Fibroblast of the aortic adventitia (primary cell): ENCODE results near the gene RNF151. TPM values are rescaled to one million over a fixed set of nuclear protein-coding genes. Genes with fewer than 3 reads are reported as not detected.

Source experiments
- DNase-seq: peaks from one replicate; pipeline ENCODE4 v3.0.0-alpha.2; 2010; ENCODE audit warnings: low read depth
- H3K4me3 ChIP-seq: 2 replicates; pipeline ENCODE4 v1.5.1; 2011; ENCODE audit warnings: low read depth, mild to moderate bottlenecking, control low read depth, low read length, moderate library complexity
- CTCF ChIP-seq: IDR thresholded peaks from 2 replicates; pipeline ENCODE4 v1.5.1; 2011; ENCODE audit warnings: mild to moderate bottlenecking, low read length, control low read depth, inconsistent platforms; ENCODE audit not compliant: insufficient read depth
- total RNA-seq: library from RNA; depleted of rRNA; stranded (reverse); fragments of >200 nt; gene quantifications from 2 replicates; pipeline ENCODE4 v1.2.3, GENCODE V29; 2012; ENCODE audit warnings: low replicate concordance

The RNF151 gene
- total RNA-seq, 1 donor, result not detected

DNA sequence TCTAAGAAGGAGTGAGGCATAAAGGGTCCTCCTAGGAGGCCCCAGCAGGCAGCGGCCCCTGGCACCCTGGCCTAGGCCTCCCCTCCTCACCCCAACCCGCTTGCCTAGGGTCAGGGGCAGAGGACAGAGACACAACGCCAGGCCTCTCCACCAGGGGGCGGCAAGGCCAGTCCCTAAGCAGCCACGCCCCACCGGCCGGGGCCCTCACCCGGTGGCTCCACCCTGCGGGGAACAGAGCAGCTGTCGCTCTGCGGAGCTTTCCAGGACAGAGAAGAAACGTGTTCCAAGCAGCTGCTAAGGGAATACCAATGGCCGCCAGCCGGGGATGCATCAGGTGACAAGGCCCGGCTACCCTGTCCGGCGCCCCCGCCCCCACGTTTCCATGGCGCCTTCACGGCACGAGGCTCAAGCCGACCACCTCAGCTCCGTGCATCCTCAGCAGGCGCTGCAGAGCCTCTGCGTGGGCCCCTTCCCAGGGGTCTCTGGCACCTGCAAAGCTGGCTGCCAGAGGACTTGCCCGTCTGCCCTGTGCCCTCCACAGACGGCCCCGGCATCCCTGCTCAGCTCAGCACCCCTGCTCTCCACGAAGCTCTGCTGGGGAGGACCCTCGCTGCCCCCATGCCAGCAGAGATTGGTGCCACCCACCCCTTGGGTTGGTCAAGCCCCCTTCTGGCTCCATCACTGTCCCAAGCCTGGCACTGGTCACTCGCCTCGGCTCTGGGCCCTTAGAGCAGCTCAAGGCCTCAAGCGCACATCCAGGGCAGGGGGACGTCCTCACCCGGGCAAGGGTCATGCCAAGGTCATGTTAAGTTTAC is 37.4 kb downstream of the RNF151 start:
- H3K4me3 ChIP-seq, result peak overlapping the region; percentile 13
- peak; percentile 94 for TF ChIP-seq CTCF
- DNase-seq, result peak; percentile 71

DNA sequence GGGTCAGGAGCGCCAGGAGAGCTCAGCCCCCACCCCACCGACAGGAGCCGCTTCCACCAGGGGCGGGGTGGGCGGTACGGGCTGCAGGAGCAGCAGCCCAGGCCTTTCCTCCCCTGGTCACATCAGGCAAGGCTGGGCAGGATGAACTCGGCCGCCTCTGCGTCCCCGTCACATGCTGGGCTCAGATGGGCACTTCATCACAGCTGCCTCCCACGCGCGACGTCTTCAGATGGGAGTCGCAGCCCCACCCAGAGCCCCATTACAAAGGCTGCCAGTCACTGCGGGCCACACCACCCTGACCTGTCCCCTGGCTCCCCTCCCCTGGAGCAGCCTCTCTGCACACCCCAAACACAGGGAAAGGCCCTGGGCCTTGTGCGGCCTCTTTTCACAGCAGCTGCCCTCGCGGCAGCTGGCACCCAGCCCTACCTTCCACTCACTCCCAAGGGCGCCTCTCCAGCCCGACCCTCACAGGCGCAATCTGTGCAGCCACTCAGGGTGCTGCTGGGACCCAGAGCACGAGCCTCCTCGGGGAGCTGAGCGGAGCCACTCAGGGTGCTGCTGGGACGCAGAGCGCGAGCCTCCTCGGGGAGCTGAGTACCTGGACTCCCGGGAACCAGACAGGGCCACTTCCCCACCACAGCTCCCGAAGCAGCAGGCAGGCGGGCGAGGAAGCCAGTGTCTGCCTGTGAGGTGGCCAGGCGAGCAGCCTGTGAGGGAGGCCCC is 38.3 kb downstream of the RNF151 start:
- no peak for DNase-seq
- no peak overlapping the region for H3K4me3 ChIP-seq
- no peak for TF ChIP-seq CTCF

- H3K4me3 ChIP-seq, result no peak overlapping the region
- TF ChIP-seq CTCF, result no peak
- DNase-seq, result no peak
Observed at GRCh38 chr16:2005646-2006045, 39.0 kb downstream of the RNF151 start.

DNA sequence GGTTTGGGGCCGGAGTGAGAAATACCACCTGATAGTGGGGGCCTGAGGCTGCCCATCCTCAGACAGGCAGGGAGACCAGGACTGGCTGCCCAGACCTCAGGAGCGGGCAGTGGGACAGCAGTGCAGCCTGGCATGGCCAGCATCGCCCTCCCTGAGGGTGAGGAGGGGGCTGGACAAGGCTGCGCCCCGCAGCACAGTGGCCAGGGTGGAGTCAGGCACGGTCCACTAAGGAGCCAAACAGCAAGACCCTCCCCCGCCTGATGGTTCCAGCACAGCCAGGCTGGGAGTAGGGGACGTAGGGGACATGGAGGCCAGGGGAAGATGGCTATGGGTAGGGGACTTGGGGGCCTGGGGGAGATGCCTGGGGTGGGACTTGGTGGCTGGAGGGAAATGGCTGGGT is 39.7 kb downstream of the RNF151 start:
- DNase-seq, result no peak
- TF ChIP-seq CTCF, result no peak
- H3K4me3 ChIP-seq, result no peak overlapping the region

GRCh38 chr16:2007081-2007836 is 40.6 kb downstream of the RNF151 start:
- no peak for DNase-seq
- H3K4me3 ChIP-seq, result peak overlapping the region; percentile 81
- TF ChIP-seq CTCF, result no peak

DNA sequence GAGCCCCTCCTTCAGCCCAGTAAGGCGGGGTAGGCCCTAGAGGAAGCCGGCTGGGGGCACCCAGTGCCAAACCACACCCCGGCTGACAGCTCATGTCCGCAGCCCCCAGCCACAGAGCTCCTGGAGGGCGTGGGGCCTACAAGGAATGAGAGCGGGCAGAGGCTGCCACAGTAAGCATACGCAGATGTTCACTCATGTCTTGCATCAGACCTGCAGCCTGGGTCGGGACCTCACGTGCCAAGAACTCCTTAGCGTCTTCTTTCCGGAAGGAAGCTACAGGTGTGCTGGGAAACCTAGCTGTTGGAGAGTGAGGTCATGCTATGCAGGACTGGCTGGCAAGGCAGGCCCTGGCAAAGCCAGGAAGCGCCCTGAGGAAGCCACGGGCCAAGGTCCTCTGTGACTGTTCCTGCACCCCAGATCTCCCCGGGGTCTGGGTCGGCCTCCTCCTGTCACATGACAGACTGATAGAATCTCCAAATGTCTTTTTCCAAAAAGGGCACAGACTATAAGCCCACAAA is 41.4 kb downstream of the RNF151 start:
- DNase-seq, result peak; percentile 80
- H3K4me3 ChIP-seq, result peak overlapping the region; percentile 81
- TF ChIP-seq CTCF, result no peak
